ENCODE measurements around the gene FBXO31. TPM values are rescaled to one million over a fixed set of nuclear protein-coding genes. Genes with fewer than 3 reads are reported as not detected.

FBXO31 gene
- total and polyA plus RNA-seq, 7 donors, result 15.0 to 120 (median 86.7) TPM

- H3K27ac ChIP-seq, result peak overlapping the region in 1 of 4 donors; percentile 51
- no peaks in the 10 kb centered on the region for H3K9me3 ChIP-seq
- intact Hi-C loops (cut with DNase I), result no loop called here
- no peaks in the 10 kb centered on the region for H3K27me3 ChIP-seq
- no peak for TF ChIP-seq EP300 (IDR thresholded peaks at IDR 0.05)
- TF ChIP-seq POLR2AphosphoS5 (IDR thresholded peaks at IDR 0.05), result no peak
- no peak for TF ChIP-seq CTCF (IDR thresholded peaks at IDR 0.05)
- no peak for TF ChIP-seq POLR2A (IDR thresholded peaks at IDR 0.05)
- no peak overlapping the region for H3K4me3 ChIP-seq
- DNase-seq, result no peak
- H3K4me1 ChIP-seq, result peaks cover 0 to 17% (median 12%) of the 10 kb centered on the region in 4 donors
- 94 to 95% methylated on average over 20 of the region's 20 CpGs for WGBS, 2 donors
- H3K36me3 ChIP-seq, result peaks cover 24 to 70% (median 46%) of the 10 kb centered on the region in 4 donors
Measured at GRCh38 chr16:87329436-87330256, 53.9 kb downstream of the FBXO31 start.

- H3K4me1 ChIP-seq, result peaks cover 0 to 20% (median 15%) of the 10 kb centered on the region in 4 donors
- no peaks in the 10 kb centered on the region for H3K9me3 ChIP-seq
- intact Hi-C loops (cut with DNase I), result no loop called here
- H3K36me3 ChIP-seq, result peaks cover 16 to 62% (median 38%) of the 10 kb centered on the region in 4 donors
- TF ChIP-seq POLR2AphosphoS5 (IDR thresholded peaks at IDR 0.05) (peak in 1 of 4 donors; percentile 23), EP300 (IDR thresholded peaks at IDR 0.05) (peak in 1 of 4 donors; percentile 14), POLR2A (IDR thresholded peaks at IDR 0.05) (no peak)
- WGBS, 2 donors, result 78 to 84% methylated on average over 12 of the region's 12 CpGs
- DNase-seq, result no peak
- H3K4me3 ChIP-seq, result no peak overlapping the region
- H3K27me3 ChIP-seq, result no peaks in the 10 kb centered on the region
- H3K27ac ChIP-seq, result peak overlapping the region in 2 of 4 donors; percentile 25 to 51
Measured at GRCh38 chr16:87328846-87329245, 54.7 kb downstream of the FBXO31 start.

- Histone ChIP-seq H3K27ac (peak overlapping the region in 2 of 4 donors; percentile 25 to 53), H3K36me3 (peaks cover 11 to 53% (median 29%) of the 10 kb centered on the region in 4 donors), H3K27me3 (no peaks in the 10 kb centered on the region), H3K4me1 (peaks cover 0 to 17% (median 15%) of the 10 kb centered on the region in 4 donors), H3K4me3 (no peak overlapping the region), H3K9me3 (no peaks in the 10 kb centered on the region)
- 92 to 94% methylated on average over 19 of the region's 19 CpGs for WGBS, 2 donors
- intact Hi-C loops (cut with DNase I), result no loop called here
- no peak for DNase-seq
- TF ChIP-seq CTCF (IDR thresholded peaks at IDR 0.05) (no peak), POLR2A (IDR thresholded peaks at IDR 0.05) (no peak), EP300 (IDR thresholded peaks at IDR 0.05) (no peak), POLR2AphosphoS5 (IDR thresholded peaks at IDR 0.05) (no peak)
Measured at GRCh38 chr16:87327798-87328495, 55.6 kb downstream of the FBXO31 start.

- Histone ChIP-seq H3K27ac (peak overlapping the region in 1 of 4 donors; percentile 52), H3K4me1 (peaks cover 0 to 13% (median 8%) of the 10 kb centered on the region in 4 donors), H3K27me3 (no peaks in the 10 kb centered on the region), H3K36me3 (peaks cover 11 to 35% (median 24%) of the 10 kb centered on the region in 4 donors), H3K4me3 (no peak overlapping the region), H3K9me3 (no peaks in the 10 kb centered on the region)
- DNase-seq, result no peak
- TF ChIP-seq EP300 (IDR thresholded peaks at IDR 0.05) (no peak), POLR2AphosphoS5 (IDR thresholded peaks at IDR 0.05) (peak in 1 of 4 donors; percentile 32), POLR2A (IDR thresholded peaks at IDR 0.05) (no peak)
- intact Hi-C loops (cut with DNase I), result no loop called here
- 77 to 88% methylated on average over 11 of the region's 11 CpGs for WGBS, 2 donors
Measured at GRCh38 chr16:87326151-87326571, 57.4 kb downstream of the FBXO31 start.

- TF ChIP-seq EP300 (IDR thresholded peaks at IDR 0.05) (no peak), POLR2AphosphoS5 (IDR thresholded peaks at IDR 0.05) (no peak), CTCF (IDR thresholded peaks at IDR 0.05) (no peak), POLR2A (IDR thresholded peaks at IDR 0.05) (no peak)
- H3K4me3 ChIP-seq, result no peak overlapping the region
- no peaks in the 10 kb centered on the region for H3K9me3 ChIP-seq
- DNase-seq, result no peak
- H3K36me3 ChIP-seq, result peaks cover 11 to 28% (median 16%) of the 10 kb centered on the region in 4 donors
- peak overlapping the region in 2 of 4 donors; percentile 43 to 52 for H3K27ac ChIP-seq
- H3K27me3 ChIP-seq, result no peaks in the 10 kb centered on the region
- peaks cover 0 to 13% (median 8%) of the 10 kb centered on the region in 4 donors for H3K4me1 ChIP-seq
- intact Hi-C loops (cut with DNase I), result no loop called here
- 71 to 73% methylated on average over 15 of the region's 15 CpGs for WGBS, 2 donors
Measured at GRCh38 chr16:87325423-87325858, 58.1 kb downstream of the FBXO31 start.

Data from sigmoid colon (tissue), 7 donors.